Kasumi-1 (cell line): ENCODE measurements around the gene EFNA5.

Source experiments
- DNase-seq, 2 experiments: peaks; one replicate each; lab custom pipeline; 2025; lab: John Stamatoyannopoulos, UW

The EFNA5 gene

DNA sequence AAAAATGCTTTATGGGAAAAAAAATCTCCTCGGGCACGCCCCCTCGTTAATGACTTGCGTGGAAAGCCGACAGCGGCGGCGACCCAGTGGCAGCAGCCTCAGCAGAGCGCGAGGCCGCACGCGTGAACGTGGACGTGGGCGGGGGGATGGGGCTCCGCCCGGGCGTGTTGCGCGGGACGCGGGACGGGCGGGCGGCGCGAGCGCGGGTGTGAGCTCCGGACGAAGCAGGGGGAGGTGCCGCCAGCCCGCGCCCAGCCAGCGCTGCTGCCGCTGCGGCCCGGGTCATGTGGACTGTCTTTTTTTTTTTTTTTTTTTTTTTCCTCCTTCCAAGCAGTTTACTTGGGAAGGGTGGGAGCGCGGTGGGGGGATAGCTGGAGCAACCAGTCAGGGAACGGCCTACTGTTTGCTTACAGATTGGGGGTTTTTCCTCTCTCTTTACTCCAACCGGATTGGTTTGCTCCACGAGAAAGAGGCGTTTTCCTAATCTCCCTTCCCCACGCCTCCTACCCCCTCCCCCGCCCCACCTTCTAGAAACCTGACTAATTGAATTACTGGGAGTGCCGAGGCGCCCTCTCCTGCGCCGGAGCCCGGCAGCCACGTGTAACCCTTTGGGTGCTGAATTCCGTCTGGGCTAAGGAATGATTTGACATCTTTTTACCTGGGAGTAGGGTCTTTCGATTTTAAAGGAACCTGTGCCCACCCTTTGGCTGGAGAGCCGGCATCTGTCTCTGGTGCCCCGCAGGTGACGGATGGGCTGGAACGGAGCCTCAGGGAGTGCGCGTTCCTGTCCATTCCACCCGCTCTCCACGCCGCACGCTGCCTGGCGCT lies 1.7 kb upstream of the EFNA5 start:
- peak in 1 of 2 experiments; percentile 29 for DNase-seq

DNA sequence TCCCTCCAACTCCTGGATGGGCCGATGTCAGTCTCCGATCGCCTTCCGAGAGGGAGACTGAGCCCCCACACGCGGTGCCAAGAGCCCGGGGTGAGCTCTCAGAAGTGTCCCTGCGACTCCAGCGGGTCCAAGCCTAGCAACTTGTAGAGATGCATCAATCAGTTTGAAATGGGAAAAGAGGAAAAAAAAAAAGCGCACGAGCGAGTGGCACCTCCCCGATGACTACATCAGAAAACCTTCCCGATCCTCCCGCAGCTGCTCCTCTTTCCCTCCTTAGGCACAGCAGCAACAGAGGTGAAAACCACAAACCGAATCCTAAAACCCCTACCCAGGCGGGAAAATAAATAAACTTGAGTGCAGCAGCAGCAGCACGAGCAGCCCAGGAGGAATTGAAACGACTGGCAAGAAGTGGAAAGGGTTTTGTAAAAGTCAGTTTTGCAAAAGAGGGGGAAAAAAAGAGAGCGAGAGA lies 1.0 kb upstream of the EFNA5 start:
- DNase-seq = peak; percentile 14 to 24

GRCh38 chr5:107670087-107670931 lies 428 bp downstream of the EFNA5 start:
- DNase-seq = peak; percentile 22 to 28

DNA sequence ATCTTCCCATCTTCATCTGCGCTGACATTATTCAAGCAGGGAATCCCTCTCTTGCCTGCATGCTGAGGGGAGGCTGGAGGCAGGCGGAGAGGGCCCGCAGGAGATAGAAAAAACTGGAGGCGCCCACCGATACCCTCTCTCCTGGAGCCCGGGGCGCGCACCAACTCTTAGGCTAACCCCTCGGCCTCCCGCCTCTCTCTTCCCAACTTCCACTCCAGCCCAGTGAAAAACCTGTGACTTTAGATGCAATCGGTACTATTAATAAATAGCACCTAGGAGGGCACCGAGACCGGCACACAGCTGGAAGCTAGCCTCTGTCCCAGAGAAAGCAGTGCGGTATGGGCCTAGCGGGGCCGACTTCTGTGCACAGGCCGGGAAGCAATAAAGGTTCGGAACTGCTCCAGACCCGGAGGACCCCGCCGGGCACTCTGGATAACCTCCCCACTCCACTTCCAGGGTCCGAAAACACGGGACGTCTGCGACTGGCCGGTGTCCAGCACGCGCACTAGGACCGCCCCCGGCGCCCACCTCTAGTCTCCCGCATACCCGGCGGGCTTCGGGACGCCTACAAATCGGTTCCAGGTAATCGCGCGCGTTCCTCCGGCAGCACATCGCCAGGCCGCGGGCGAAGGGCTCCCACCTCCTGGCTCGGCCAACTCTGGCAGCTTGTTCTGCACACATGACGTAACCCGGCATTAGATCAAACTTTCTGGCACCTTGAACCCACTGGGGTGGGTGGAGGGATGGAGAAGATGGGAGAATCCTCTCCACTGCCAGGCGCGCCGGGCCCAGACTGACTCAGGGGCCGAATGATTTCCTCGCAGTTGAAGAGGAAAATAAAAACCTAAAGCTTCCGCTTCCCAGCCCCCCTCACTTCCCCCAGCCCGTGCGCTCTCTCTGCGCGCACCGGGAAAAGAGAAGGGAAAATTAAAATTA lies 1.4 kb downstream of the EFNA5 start:
- no peak for DNase-seq

DNA sequence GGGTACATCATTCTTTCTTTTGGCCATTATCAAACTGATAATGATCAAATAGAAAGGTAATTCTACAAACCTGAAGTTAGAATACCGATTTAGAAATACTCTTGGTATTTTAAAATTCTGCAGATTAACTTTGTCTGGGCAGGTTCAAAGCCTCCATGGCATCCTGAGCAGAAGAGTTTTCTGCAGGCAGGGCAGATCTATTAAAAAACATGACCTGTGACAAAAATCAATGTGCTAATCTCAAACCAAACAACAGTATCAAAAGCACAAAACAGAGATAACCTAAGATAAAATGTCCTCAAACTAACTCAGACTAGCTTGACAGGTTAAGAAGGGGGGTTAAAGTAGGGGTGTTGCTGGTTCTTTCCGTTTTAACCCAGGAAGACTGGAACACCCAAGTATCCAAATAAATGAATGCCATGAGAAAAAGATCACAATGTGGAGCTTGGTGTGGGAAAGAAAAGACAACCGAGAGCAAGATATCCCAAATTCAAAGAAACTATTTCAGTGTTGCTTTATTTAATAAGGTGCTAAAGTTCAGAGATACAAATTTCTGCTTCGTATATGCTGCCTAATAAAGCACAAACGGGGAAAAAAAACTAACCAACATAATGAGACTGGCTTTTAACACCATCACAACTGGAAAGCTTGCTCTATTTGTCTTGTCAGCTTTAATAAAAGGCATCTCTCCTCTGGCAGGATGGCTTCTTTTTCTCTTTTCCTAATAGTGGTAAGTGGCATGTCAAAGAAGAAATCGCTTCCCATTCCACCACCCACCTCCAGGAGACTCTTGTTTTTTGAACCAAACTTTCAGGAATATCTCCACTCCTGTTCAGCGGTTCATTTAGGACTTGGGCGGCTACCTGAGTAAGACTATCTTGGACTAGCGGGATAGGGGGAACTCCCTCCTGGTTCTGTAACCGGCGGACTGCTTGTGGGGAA lies 2.3 kb downstream of the EFNA5 start:
- no peak for DNase-seq

- no peak for DNase-seq
Measured at GRCh38 chr5:107666051-107666655, 4.6 kb downstream of the EFNA5 start.

DNA sequence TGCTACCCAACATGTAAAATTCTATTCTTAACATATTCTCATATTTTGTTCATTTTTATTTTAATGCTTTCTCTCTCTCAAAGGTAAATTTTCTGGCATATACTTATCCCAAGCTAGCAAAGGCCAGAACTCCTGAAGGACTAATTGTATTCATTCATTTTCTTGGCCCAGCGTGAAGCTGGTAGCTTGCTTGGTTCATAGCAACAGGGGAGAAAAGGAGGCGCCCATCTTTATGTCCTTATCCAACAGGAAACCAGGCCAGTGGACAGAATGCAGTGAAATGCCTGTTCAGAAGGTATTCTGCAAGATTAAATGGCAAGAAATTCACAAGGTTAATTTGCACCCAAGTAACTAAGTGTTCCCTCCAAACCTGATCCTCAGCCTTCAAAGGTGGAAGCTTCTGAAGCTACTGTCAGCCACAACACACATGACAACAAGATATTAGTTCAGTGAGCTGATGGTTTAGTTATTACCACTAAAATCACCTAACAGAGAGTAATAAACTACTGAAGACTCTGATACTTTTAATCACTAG lies 5.6 kb downstream of the EFNA5 start:
- no peak for DNase-seq

GRCh38 chr5:107663697-107664096 lies 7.0 kb downstream of the EFNA5 start:
- no peak for DNase-seq

- no peak for DNase-seq
Measured at GRCh38 chr5:107661650-107662044, 9.1 kb downstream of the EFNA5 start.

GRCh38 chr5:107661038-107661649 lies 9.6 kb downstream of the EFNA5 start:
- DNase-seq = no peak

DNA sequence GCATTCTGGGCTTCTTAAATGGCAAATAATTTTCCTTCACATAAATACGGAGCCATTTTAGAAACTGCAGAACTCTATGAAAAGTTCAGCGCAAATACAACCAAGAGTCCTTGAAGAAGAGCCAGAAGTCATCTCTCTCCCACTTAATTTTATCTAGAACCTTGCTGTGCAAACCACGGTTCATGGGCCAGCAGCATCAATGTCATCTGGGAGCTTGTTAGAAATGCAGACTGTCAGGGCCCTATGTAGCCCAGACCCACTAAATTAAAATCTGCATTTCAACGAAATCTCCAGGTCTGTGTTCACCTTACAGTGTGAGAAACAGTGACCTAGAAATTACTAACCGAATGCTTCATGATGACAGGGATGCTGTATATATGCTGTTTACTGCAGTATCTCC lies 12.2 kb downstream of the EFNA5 start:
- no peak for DNase-seq

DNA sequence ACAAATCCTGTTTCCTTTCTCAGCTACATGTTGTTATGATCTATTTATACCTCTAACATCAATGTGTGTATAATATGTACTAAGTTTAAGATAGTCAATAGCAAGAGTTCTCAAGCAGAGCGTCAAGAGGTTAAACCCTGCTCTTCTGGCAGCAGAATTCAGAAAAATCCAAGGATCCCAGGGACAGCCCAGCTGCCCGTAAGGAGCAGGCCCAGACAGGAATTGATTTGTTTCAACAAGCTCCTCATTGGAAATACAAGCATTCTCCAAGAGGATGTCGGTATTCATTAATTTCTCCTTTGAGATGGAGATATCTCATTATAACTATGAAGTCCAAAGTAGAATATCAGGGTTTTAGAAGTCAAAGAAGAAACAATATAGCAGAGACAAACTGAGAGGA lies 14.9 kb downstream of the EFNA5 start:
- DNase-seq = no peak

DNA sequence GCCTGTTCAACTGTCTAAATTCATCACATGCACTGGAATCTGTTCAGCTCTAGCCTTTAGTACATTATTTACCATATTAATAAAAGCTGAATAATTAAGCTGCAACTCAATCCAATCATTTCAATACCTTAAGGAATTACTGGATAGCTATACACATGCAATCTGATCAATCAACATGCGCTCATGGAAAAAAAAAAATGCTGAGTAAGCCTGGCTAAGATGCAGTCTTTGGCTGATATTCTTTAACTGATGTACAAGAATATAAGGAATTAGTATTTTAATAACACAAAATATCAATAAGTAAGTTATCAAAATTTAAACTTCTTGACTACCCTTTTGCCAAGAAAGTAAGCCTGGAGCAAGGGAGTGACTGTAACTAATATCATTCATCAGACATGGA lies 15.9 kb downstream of the EFNA5 start:
- DNase-seq = no peak

DNA sequence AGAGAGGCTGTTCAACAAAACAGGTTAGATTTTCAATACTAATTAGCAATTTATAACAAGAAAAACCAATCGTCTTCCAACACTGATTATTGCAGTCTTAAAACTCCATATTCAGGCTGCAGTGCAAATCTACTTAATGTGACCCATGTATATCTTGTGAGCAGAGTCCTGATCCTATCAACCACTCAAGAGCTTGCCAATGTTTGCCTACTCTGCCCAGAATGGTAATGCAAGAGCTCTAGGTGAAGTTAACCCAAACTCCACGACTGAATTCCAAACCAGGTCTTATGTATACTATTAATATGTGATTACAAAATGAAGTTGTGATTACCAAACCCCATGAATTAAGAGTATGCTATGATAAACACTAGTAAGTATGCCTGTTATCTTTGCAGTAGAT lies 17.1 kb downstream of the EFNA5 start:
- DNase-seq = no peak

- no peak for DNase-seq
Measured at GRCh38 chr5:107652839-107653607, 17.7 kb downstream of the EFNA5 start.

GRCh38 chr5:107652408-107652807 lies 18.3 kb downstream of the EFNA5 start:
- no peak for DNase-seq

DNA sequence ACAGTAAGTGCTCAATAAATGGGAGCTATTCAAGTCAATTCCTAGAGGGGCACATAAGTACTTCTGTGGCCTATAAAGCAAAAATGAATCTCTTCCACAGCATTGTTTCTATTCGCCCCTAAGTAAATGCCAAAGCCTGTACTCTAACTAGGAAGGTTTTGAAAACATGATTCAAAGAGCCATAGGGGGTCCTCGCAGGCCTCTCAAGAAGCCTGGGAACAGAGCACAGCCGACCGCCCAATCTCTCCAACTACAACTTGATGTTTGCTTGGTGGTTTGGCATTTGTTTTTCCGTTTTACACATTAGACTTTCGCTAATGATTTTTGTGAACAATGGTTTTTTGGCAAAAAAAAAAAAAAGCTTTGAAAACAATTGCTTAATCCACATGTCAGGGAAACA lies 19.4 kb downstream of the EFNA5 start:
- no peak for DNase-seq

- DNase-seq = no peak
Measured at GRCh38 chr5:107646418-107646817, 24.3 kb downstream of the EFNA5 start.

DNA sequence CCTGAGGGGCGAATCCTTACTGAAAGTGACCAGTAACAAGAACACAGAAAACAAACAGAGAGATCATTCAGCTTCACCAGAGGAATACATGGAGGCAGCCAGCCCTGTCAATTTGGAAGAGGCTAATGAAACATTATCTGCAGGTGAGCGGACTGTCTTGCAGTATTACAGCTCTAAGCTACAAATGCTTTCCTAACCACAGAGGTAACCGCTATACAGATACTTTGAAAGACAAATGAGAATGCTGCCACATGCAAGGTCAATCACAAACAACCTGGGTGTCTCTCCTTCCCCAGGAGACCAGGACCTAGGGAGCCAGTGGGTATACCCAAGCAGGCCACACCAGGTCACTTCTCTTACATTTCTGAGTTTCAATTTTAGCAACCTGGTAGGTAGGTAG lies 30.2 kb downstream of the EFNA5 start:
- no peak for DNase-seq
